Smooth muscle cell (in vitro differentiated cells): Measurements from ENCODE around the gene KCNQ1. TPM values are rescaled to one million over a fixed set of nuclear protein-coding genes. Genes with fewer than 3 reads are reported as not detected.

Experiments
- DNase-seq: peaks from one replicate; lab custom pipeline; 2025; ENCODE audit not compliant: unreplicated experiment; lab: John Stamatoyannopoulos, UW
- H2AFZ ChIP-seq: fragments of 200-600 bp; sonication (generic); 2 replicates; pipeline ENCODE4 v1.6.0; 2016; ENCODE audit warnings: antibody characterized with exemption, low read depth, mild to moderate bottlenecking
- H3F3A ChIP-seq: fragments of 200-600 bp; sonication (generic); 2 replicates; pipeline ENCODE4 v1.6.0; 2017; ENCODE audit warnings: antibody characterized with exemption, low read depth
- H3K27ac ChIP-seq: fragments of 200-600 bp; sonication (generic); 2 replicates; pipeline ENCODE4 v1.5.1; 2016; ENCODE audit warnings: low read depth, mild to moderate bottlenecking
- H3K27me3 ChIP-seq: fragments of 200-600 bp; sonication (generic); 2 replicates; pipeline ENCODE4 v1.6.1; 2016; ENCODE audit warnings: low read depth, mild to moderate bottlenecking
- H3K36me3 ChIP-seq: fragments of 200-600 bp; sonication (generic); 2 replicates; pipeline ENCODE4 v1.5.1; 2016; ENCODE audit warnings: low read depth
- H3K4me1 ChIP-seq: fragments of 200-600 bp; sonication (generic); 2 replicates; pipeline ENCODE4 v1.5.1; 2016; ENCODE audit warnings: low read depth
- H3K4me2 ChIP-seq: fragments of 200-600 bp; sonication (generic); 2 replicates; pipeline ENCODE4 v1.6.0; 2016; ENCODE audit warnings: mild to moderate bottlenecking
- H3K4me3 ChIP-seq: fragments of 200-600 bp; sonication (generic); 2 replicates; pipeline ENCODE4 v1.5.1; 2016; ENCODE audit warnings: mild to moderate bottlenecking
- H3K79me2 ChIP-seq: fragments of 200-600 bp; sonication (generic); 2 replicates; pipeline ENCODE4 v1.6.0; 2016; ENCODE audit warnings: low read depth, mild to moderate bottlenecking
- H3K9ac ChIP-seq: fragments of 200-600 bp; sonication (generic); 2 replicates; pipeline ENCODE4 v1.6.0; 2016; ENCODE audit warnings: low read depth
- H3K9me3 ChIP-seq: fragments of 200-600 bp; sonication (generic); replicated peaks from 2 replicates; pipeline ENCODE4 v1.5.1; 2016; ENCODE audit warnings: low read depth
- H4K20me1 ChIP-seq: fragments of 200-600 bp; sonication (generic); 2 replicates; pipeline ENCODE4 v1.6.0; 2016; ENCODE audit warnings: low read depth
- WGBS: methylation state at CpG from one replicate; pipeline ENCODE4 v1.1.7; 2016; ENCODE audit warnings: low lambda C conversion rate; 5-methylcytosine and 5-hydroxymethylcytosine counted together
- polyA plus RNA-seq: library from polyadenylated mRNA; unstranded; fragments of >200 nt; fragmentation: Nextera tagmentation; extraction: Ambion mirVana; gene quantifications from 2 replicates; pipeline ENCODE4 v1.2.1, GENCODE V29; 2016
- total RNA-seq: library from RNA; depleted of rRNA; stranded (reverse); fragments of >200 nt; gene quantifications from 2 replicates; pipeline ENCODE4 v1.2.3, GENCODE V29; 2014
- TF ChIP-seq, protein P1 (sequence below): fragments of 200-600 bp; sonication (generic); IDR thresholded peaks from 2 replicates; pipeline ENCODE4 v1.5.1; 2017; ENCODE audit warnings: borderline replicate concordance, mild to moderate bottlenecking, antibody characterized with exemption; ENCODE audit not compliant: insufficient read depth, poor library complexity, severe bottlenecking

KCNQ1 gene
- total and polyA plus RNA-seq, 2 experiments from 2014 or later = 1.3 to 2.3 TPM

DNA sequence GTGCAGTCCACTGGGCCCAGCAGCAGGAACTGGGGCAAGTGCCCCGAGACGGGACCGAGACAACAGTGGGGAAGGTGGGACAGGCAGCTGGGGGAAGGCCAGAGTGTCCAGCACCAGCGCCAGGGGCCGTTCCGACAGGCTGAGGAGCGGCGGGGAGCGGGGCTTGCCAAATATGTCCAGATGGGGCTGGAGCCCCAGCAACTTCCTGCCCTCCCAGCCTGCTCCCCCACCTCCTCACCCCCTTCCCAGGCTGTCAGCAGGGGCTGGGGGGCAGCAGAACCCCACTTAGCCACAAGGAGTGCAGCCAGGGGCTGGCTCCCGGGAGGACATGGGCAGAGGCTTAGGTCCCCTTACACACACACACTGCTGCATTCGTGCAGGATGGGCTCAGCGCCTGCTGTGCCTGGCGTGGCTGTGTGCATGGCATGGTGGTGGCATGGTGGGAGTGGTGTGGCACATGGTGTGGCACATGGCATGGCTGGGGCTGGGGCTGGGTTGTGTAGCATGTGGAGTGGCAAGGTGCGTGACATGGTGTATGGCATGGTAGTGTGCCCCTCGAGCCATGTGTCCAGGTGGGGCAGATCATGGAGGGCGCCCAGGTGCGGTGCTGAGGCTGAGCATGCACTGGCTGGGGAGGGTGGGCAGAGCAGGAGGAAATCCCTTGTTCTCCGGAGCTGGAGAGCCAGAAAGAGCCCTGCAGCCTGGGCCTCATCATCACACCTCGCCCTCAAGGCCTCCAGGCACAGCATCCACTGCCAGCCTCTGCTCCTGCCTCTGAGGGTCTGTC, 389.1 kb downstream of the KCNQ1 start:
- TF ChIP-seq, protein P1, sequence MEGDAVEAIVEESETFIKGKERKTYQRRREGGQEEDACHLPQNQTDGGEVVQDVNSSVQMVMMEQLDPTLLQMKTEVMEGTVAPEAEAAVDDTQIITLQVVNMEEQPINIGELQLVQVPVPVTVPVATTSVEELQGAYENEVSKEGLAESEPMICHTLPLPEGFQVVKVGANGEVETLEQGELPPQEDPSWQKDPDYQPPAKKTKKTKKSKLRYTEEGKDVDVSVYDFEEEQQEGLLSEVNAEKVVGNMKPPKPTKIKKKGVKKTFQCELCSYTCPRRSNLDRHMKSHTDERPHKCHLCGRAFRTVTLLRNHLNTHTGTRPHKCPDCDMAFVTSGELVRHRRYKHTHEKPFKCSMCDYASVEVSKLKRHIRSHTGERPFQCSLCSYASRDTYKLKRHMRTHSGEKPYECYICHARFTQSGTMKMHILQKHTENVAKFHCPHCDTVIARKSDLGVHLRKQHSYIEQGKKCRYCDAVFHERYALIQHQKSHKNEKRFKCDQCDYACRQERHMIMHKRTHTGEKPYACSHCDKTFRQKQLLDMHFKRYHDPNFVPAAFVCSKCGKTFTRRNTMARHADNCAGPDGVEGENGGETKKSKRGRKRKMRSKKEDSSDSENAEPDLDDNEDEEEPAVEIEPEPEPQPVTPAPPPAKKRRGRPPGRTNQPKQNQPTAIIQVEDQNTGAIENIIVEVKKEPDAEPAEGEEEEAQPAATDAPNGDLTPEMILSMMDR = no peak
- no peaks in the 10 kb centered on the region for H3K79me2 ChIP-seq

DNA sequence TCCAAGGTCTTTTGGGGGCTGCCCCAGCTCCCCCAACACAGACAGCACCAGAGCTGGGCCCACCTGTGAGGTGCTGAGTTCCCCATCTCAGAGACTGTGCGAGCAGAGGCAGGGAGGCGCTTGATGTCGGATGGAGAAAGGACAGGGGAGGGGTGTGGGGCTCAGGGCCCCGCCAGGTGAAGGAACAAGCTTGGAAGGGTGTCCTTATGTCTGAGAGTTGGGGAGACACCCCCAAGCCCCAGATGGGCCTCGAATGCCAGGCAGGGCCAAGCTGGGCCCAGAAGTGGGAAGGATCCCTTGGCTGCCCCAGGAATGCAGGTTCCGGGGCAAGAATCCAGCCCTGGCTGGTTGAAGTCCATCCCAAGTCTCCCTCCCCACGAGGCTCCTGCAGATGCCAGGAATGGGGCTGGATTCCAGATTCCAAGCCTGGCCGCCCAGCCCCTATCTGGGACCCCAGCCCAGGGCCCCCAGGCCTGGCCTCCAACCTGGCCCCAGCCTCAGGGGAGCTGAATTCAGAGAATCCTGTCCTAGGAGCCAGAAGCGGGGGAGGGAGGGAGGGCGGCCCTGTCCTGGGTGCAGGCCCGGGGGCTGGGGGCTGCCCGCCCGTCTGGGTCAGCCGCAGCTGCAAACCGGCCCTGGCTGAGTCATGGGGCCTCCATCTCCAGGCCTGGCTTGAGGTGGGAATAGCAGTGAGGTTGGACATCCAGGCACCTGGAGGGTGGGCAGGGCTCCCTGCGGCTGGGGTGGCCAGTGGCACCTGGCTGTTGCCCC, 389.9 kb downstream of the KCNQ1 start:
- Histone ChIP-seq H3K9me3 (no peaks in the 10 kb centered on the region), H3K4me2 (no peak overlapping the region), H2AFZ (no peak overlapping the region), H3K27me3 (no peaks in the 10 kb centered on the region), H3K79me2 (no peaks in the 10 kb centered on the region), H3F3A (no peaks in the 10 kb centered on the region), H3K27ac (no peak overlapping the region), H3K4me1 (peaks cover 17% of the 10 kb centered on the region), H3K9ac (no peak overlapping the region), H3K4me3 (no peak overlapping the region), H3K36me3 (no peaks in the 10 kb centered on the region), H4K20me1 (no peaks in the 10 kb centered on the region)
- TF ChIP-seq, protein P1 = no peak
- no peak for DNase-seq
- 66% methylated on average over 13 of the region's 16 CpGs for WGBS

More for the DNA sequence above, 389.1 kb downstream of the KCNQ1 start:
- Histone ChIP-seq H3K4me2 (no peak overlapping the region), H3K4me3 (no peak overlapping the region), H3K4me1 (peaks cover 12% of the 10 kb centered on the region), H3K9ac (no peak overlapping the region), H3K27ac (no peak overlapping the region), H2AFZ (no peak overlapping the region), H3K27me3 (no peaks in the 10 kb centered on the region), H3F3A (no peaks in the 10 kb centered on the region), H3K36me3 (no peaks in the 10 kb centered on the region), H4K20me1 (no peaks in the 10 kb centered on the region), H3K9me3 (peaks cover 6% of the 10 kb centered on the region)
- DNase-seq = no peak
- 93% methylated on average over 19 of the region's 19 CpGs for WGBS

DNA sequence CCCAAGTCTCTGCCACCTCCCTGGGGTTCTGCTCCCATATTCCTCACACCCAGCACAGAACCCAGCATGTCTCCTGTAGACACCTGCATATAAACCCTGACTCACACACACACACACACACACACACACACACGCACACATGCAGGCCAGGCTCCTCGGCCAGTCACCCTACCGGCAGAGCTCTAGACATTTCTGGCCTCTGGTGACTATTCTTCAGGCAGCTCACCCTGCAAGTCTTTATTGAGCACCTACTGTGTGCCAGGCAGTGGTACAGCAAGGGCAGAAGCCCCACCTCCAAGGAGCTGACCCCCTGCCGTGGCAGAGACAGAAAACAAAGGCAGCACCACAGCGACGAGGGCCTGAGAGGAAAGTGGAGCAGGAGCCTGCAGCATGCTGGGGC, 390.5 kb downstream of the KCNQ1 start:
- no peaks in the 10 kb centered on the region for H3K27me3 ChIP-seq
- H3F3A ChIP-seq = no peaks in the 10 kb centered on the region
- no peaks in the 10 kb centered on the region for H3K9me3 ChIP-seq
- no peak overlapping the region for H3K9ac ChIP-seq
- H3K4me2 ChIP-seq = no peak overlapping the region
- H3K79me2 ChIP-seq = no peaks in the 10 kb centered on the region
- H3K36me3 ChIP-seq = no peaks in the 10 kb centered on the region
- no peak overlapping the region for H2AFZ ChIP-seq
- TF ChIP-seq, protein P1 = no peak
- peak overlapping the region; percentile 3 for H3K27ac ChIP-seq
- 64% methylated on average over 6 of the region's 6 CpGs for WGBS
- no peak overlapping the region for H3K4me3 ChIP-seq
- H4K20me1 ChIP-seq = no peaks in the 10 kb centered on the region
- H3K4me1 ChIP-seq = peaks cover 18% of the 10 kb centered on the region
- no peak for DNase-seq
